Right lobe of liver (tissue), 4 donors: ENCODE data around the gene PCGF2.

ENCODE experiments used
- CTCF ChIP-seq, 4 donors: fragments of 200-600 bp in 3 of 4; fragments of 450-650 bp in 1 of 4; IDR thresholded peaks; one replicate each; pipeline versions ENCODE4 v1.5.1 to v1.8.0; 2016 to 2022; ENCODE audit warnings: antibody characterized with exemption in 4 of 4, mild to moderate bottlenecking in 2 of 4
- POLR2A ChIP-seq: fragments of 450-650 bp; IDR thresholded peaks from one replicate; pipeline ENCODE4 v1.6.1; 2017; ENCODE audit warnings: antibody characterized with exemption, mild to moderate bottlenecking
- donor health status: DM: no; HTN: no; CAD: no.
- donor health status: DM: no; HTN: no; CAD: no.
- donor health status: DM: no; HTN: yes; CAD: no.

GRCh38 chr17:38796451-38797157 lies 48.5 kb upstream of the PCGF2 start:
- TF ChIP-seq POLR2A, result no peak
- no peak for TF ChIP-seq CTCF (IDR thresholded peaks at IDR 0.05)
